HCT116 (cell line): ENCODE results near the gene RALGAPA1.

ENCODE experiments used
- CEBPB ChIP-seq: IDR thresholded peaks from 2 replicates; pipeline ENCODE4 v1.6.1; 2012; ENCODE audit warnings: low read depth
- EZH2phosphoT487 ChIP-seq: fragments of 200-600 bp; IDR thresholded peaks from 2 replicates; pipeline ENCODE4 v1.6.1; 2018; ENCODE audit warnings: antibody characterized with exemption, borderline replicate concordance
- JUND ChIP-seq: IDR thresholded peaks from 2 replicates; pipeline ENCODE4 v1.6.1; 2012
- POLR2A ChIP-seq: IDR thresholded peaks from 2 replicates; pipeline ENCODE4 v1.7.0; 2011; ENCODE audit warnings: borderline replicate concordance; ENCODE audit not compliant: insufficient read depth, insufficient read length; ENCODE audit errors: extremely low read depth

DNA sequence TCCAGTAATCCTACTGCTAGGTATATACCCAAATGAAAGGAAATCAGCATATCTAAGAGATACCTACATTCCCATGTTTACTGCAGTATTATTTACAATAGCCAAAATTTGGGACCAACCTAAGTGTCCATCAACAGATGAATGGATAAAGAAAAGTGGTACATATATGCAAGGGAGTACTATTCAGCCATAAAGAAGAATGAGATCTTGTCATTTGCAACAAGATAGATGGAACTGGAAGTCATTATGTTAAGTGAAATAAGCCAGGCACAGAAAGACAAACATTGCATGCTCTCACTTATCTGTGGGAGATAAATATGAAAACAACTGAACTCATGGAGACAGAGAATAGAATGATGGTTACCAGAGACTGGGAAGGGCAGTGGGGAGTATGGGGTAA, 165.6 kb downstream of the RALGAPA1 start:
- TF ChIP-seq JUND (no peak), CEBPB (no peak), EZH2phosphoT487 (no peak), POLR2A (no peak)
